ENCODE measurements around the gene FASN.

The FASN gene

GRCh38 chr17:82114447-82114846 is 16.4 kb upstream of the FASN start:
- Histone ChIP-seq H3K9me3 (ENCODE audit: control insufficient read depth, insufficient read depth, low read length) (no peaks in the 10 kb centered on the region), H3K4me3 (ENCODE audit: low read depth, low read length) (no peak overlapping the region), H3K36me3 (ENCODE audit: control insufficient read depth, insufficient read depth, low read length) (no peaks in the 10 kb centered on the region), H3K4me1 (ENCODE audit: control insufficient read depth, insufficient read depth, low read length) (peaks cover 2% of the 10 kb centered on the region), H3K9ac (ENCODE audit: low read depth, low read length) (no peak overlapping the region), H3K27me3 (ENCODE audit: control insufficient read depth, insufficient read depth, low read length) (no peaks in the 10 kb centered on the region)

- Histone ChIP-seq H3K27me3 (ENCODE audit: control insufficient read depth, insufficient read depth, low read length) (no peaks in the 10 kb centered on the region), H3K4me1 (ENCODE audit: control insufficient read depth, insufficient read depth, low read length) (peaks cover 2% of the 10 kb centered on the region), H3K9me3 (ENCODE audit: control insufficient read depth, insufficient read depth, low read length) (no peaks in the 10 kb centered on the region), H3K4me3 (ENCODE audit: low read depth, low read length) (no peak overlapping the region), H3K9ac (ENCODE audit: low read depth, low read length) (no peak overlapping the region), H3K36me3 (ENCODE audit: control insufficient read depth, insufficient read depth, low read length) (no peaks in the 10 kb centered on the region)
Measured at GRCh38 chr17:82113941-82114340, 15.9 kb upstream of the FASN start.

- no peaks in the 10 kb centered on the region for H3K36me3 ChIP-seq (ENCODE audit: control insufficient read depth, insufficient read depth, low read length)
- H3K4me1 ChIP-seq (ENCODE audit: control insufficient read depth, insufficient read depth, low read length), result no peaks in the 10 kb centered on the region
- no peaks in the 10 kb centered on the region for H3K9me3 ChIP-seq (ENCODE audit: control insufficient read depth, insufficient read depth, low read length)
- H3K27me3 ChIP-seq (ENCODE audit: control insufficient read depth, insufficient read depth, low read length), result no peaks in the 10 kb centered on the region
- H3K9ac ChIP-seq (ENCODE audit: low read depth, low read length), result no peak overlapping the region
- no peak overlapping the region for H3K4me3 ChIP-seq (ENCODE audit: low read depth, low read length)
Measured at GRCh38 chr17:82113422-82113821, 15.4 kb upstream of the FASN start.

- Histone ChIP-seq H3K9me3 (ENCODE audit: control insufficient read depth, insufficient read depth, low read length) (no peaks in the 10 kb centered on the region), H3K36me3 (ENCODE audit: control insufficient read depth, insufficient read depth, low read length) (no peaks in the 10 kb centered on the region), H3K27me3 (ENCODE audit: control insufficient read depth, insufficient read depth, low read length) (no peaks in the 10 kb centered on the region), H3K9ac (ENCODE audit: low read depth, low read length) (no peak overlapping the region), H3K4me3 (ENCODE audit: low read depth, low read length) (no peak overlapping the region), H3K4me1 (ENCODE audit: control insufficient read depth, insufficient read depth, low read length) (no peaks in the 10 kb centered on the region)
Measured at GRCh38 chr17:82112914-82113311, 14.9 kb upstream of the FASN start.

GRCh38 chr17:82112181-82112913 is 14.3 kb upstream of the FASN start:
- Histone ChIP-seq H3K27me3 (ENCODE audit: control insufficient read depth, insufficient read depth, low read length) (no peaks in the 10 kb centered on the region), H3K4me3 (ENCODE audit: low read depth, low read length) (no peak overlapping the region), H3K9ac (ENCODE audit: low read depth, low read length) (no peak overlapping the region), H3K9me3 (ENCODE audit: control insufficient read depth, insufficient read depth, low read length) (no peaks in the 10 kb centered on the region), H3K4me1 (ENCODE audit: control insufficient read depth, insufficient read depth, low read length) (no peaks in the 10 kb centered on the region), H3K36me3 (ENCODE audit: control insufficient read depth, insufficient read depth, low read length) (no peaks in the 10 kb centered on the region)

GRCh38 chr17:82110298-82110697 is 12.3 kb upstream of the FASN start:
- Histone ChIP-seq H3K9me3 (ENCODE audit: control insufficient read depth, insufficient read depth, low read length) (no peaks in the 10 kb centered on the region), H3K4me3 (ENCODE audit: low read depth, low read length) (no peak overlapping the region), H3K36me3 (ENCODE audit: control insufficient read depth, insufficient read depth, low read length) (no peaks in the 10 kb centered on the region), H3K9ac (ENCODE audit: low read depth, low read length) (no peak overlapping the region), H3K27me3 (ENCODE audit: control insufficient read depth, insufficient read depth, low read length) (no peaks in the 10 kb centered on the region), H3K4me1 (ENCODE audit: control insufficient read depth, insufficient read depth, low read length) (peaks cover 4% of the 10 kb centered on the region)

GRCh38 chr17:82108961-82109475 is 11.0 kb upstream of the FASN start:
- Histone ChIP-seq H3K9me3 (ENCODE audit: control insufficient read depth, insufficient read depth, low read length) (no peaks in the 10 kb centered on the region), H3K27me3 (ENCODE audit: control insufficient read depth, insufficient read depth, low read length) (no peaks in the 10 kb centered on the region), H3K4me1 (ENCODE audit: control insufficient read depth, insufficient read depth, low read length) (peaks cover 4% of the 10 kb centered on the region), H3K4me3 (ENCODE audit: low read depth, low read length) (no peak overlapping the region), H3K9ac (ENCODE audit: low read depth, low read length) (no peak overlapping the region), H3K36me3 (ENCODE audit: control insufficient read depth, insufficient read depth, low read length) (no peaks in the 10 kb centered on the region)

GRCh38 chr17:82108496-82108945 is 10.5 kb upstream of the FASN start:
- H3K9me3 ChIP-seq (ENCODE audit: control insufficient read depth, insufficient read depth, low read length), result no peaks in the 10 kb centered on the region
- H3K4me1 ChIP-seq (ENCODE audit: control insufficient read depth, insufficient read depth, low read length), result peaks cover 5% of the 10 kb centered on the region
- H3K27me3 ChIP-seq (ENCODE audit: control insufficient read depth, insufficient read depth, low read length), result no peaks in the 10 kb centered on the region
- H3K9ac ChIP-seq (ENCODE audit: low read depth, low read length), result no peak overlapping the region
- H3K36me3 ChIP-seq (ENCODE audit: control insufficient read depth, insufficient read depth, low read length), result no peaks in the 10 kb centered on the region
- no peak overlapping the region for H3K4me3 ChIP-seq (ENCODE audit: low read depth, low read length)

- peaks cover 6% of the 10 kb centered on the region for H3K4me1 ChIP-seq (ENCODE audit: control insufficient read depth, insufficient read depth, low read length)
- H3K27me3 ChIP-seq (ENCODE audit: control insufficient read depth, insufficient read depth, low read length), result no peaks in the 10 kb centered on the region
- no peak overlapping the region for H3K4me3 ChIP-seq (ENCODE audit: low read depth, low read length)
- H3K9ac ChIP-seq (ENCODE audit: low read depth, low read length), result no peak overlapping the region
- no peaks in the 10 kb centered on the region for H3K36me3 ChIP-seq (ENCODE audit: control insufficient read depth, insufficient read depth, low read length)
- no peaks in the 10 kb centered on the region for H3K9me3 ChIP-seq (ENCODE audit: control insufficient read depth, insufficient read depth, low read length)
Measured at GRCh38 chr17:82108038-82108437, 10.0 kb upstream of the FASN start.

- peaks cover 6% of the 10 kb centered on the region for H3K4me1 ChIP-seq (ENCODE audit: control insufficient read depth, insufficient read depth, low read length)
- no peaks in the 10 kb centered on the region for H3K36me3 ChIP-seq (ENCODE audit: control insufficient read depth, insufficient read depth, low read length)
- no peaks in the 10 kb centered on the region for H3K27me3 ChIP-seq (ENCODE audit: control insufficient read depth, insufficient read depth, low read length)
- no peak overlapping the region for H3K4me3 ChIP-seq (ENCODE audit: low read depth, low read length)
- H3K9me3 ChIP-seq (ENCODE audit: control insufficient read depth, insufficient read depth, low read length), result no peaks in the 10 kb centered on the region
- no peak overlapping the region for H3K9ac ChIP-seq (ENCODE audit: low read depth, low read length)
Measured at GRCh38 chr17:82107341-82107860, 9.4 kb upstream of the FASN start.

- H3K9me3 ChIP-seq (ENCODE audit: control insufficient read depth, insufficient read depth, low read length), result no peaks in the 10 kb centered on the region
- H3K9ac ChIP-seq (ENCODE audit: low read depth, low read length), result no peak overlapping the region
- no peaks in the 10 kb centered on the region for H3K27me3 ChIP-seq (ENCODE audit: control insufficient read depth, insufficient read depth, low read length)
- H3K4me3 ChIP-seq (ENCODE audit: low read depth, low read length), result no peak overlapping the region
- no peaks in the 10 kb centered on the region for H3K36me3 ChIP-seq (ENCODE audit: control insufficient read depth, insufficient read depth, low read length)
- H3K4me1 ChIP-seq (ENCODE audit: control insufficient read depth, insufficient read depth, low read length), result peaks cover 6% of the 10 kb centered on the region
Measured at GRCh38 chr17:82106688-82107305, 8.8 kb upstream of the FASN start.
